Measurements from ENCODE around the gene CEP43. TPM values are rescaled to one million over a fixed set of nuclear protein-coding genes. Genes with fewer than 3 reads are reported as not detected.

CEP43 gene
- total and polyA plus RNA-seq, 2 of the 8 experiments (the other 6 are each of a cell fraction or from before 2014, with no cell fraction given) = 12.0 to 31.2 TPM

GRCh38 chr6:167020206-167020605 lies 21.0 kb downstream of the CEP43 start:
- Histone ChIP-seq H3K4ac (replicated peaks; ENCODE audit: insufficient read length, low read depth, low read length) (no peak overlapping the region), H3K9ac (replicated peaks in 1 of 4; ENCODE audit: extremely low read depth in 1 of 4, low read depth in 3 of 4, low read length in 3 of 4) (no peak overlapping the region), H4K20me1 (replicated peaks in 1 of 2; ENCODE audit: control insufficient read depth in 1 of 2, insufficient read depth in 2 of 2, low read length in 2 of 2) (peaks cover 2 to 6% of the 10 kb centered on the region in 2 experiments), H3K18ac (ENCODE audit: extremely low read depth, low read length) (no peak overlapping the region), H3K79me2 (ENCODE audit: control insufficient read depth in 1 of 2, insufficient read depth in 2 of 2, low read length in 2 of 2) (no peaks in the 10 kb centered on the region), H2BK15ac (ENCODE audit: low read length) (no peak overlapping the region), H3K56ac (replicated peaks; ENCODE audit: insufficient read length, low read depth, low read length) (no peak overlapping the region), H3K9me3 (ENCODE audit: insufficient read depth in 2 of 2, low read depth in 1 of 2, low read length in 1 of 2) (no peaks in the 10 kb centered on the region), H3K27me3 (replicated peaks in 1 of 4; ENCODE audit: control insufficient read depth in 3 of 4, extremely low read depth in 1 of 4, insufficient read depth in 3 of 4, low read length in 3 of 4) (no peaks in the 10 kb centered on the region), H2AK5ac (ENCODE audit: low read depth, low read length) (no peak overlapping the region), H2BK20ac (ENCODE audit: low read length) (no peak overlapping the region), H3K4me2 (ENCODE audit: insufficient read depth in 1 of 2, low read depth in 2 of 2, low read length in 2 of 2) (no peak overlapping the region), H3K27ac (ENCODE audit: low read depth, low read length) (no peak overlapping the region), H3K14ac (ENCODE audit: insufficient read length) (no peak overlapping the region), H3K4me3 (ENCODE audit: extremely low read depth in 1 of 4, insufficient read depth in 2 of 4, low read depth in 3 of 4, low read length in 4 of 4) (no peak overlapping the region), H4K5ac (ENCODE audit: insufficient read length, low read depth, low read length) (no peak overlapping the region), H2BK120ac (replicated peaks; ENCODE audit: low read depth, low read length) (no peak overlapping the region), H3K79me1 (ENCODE audit: low read depth, low read length) (no peaks in the 10 kb centered on the region), H2BK12ac (ENCODE audit: low read depth, low read length) (no peak overlapping the region), H4K8ac (ENCODE audit: extremely low read depth, insufficient read depth, low read length) (no peak overlapping the region; the same call in 1 of the 2 replicates), H3K36me3 (ENCODE audit: control insufficient read depth in 2 of 4, insufficient read depth in 4 of 4, low read length in 3 of 4) (peaks cover 2 to 30% (median 18%) of the 10 kb centered on the region in 4 experiments; a peak in 7 of 8 replicates), H3K23me2 (ENCODE audit: low read depth, low read length) (no peaks in the 10 kb centered on the region), H2BK5ac (ENCODE audit: low read depth, low read length) (no peak overlapping the region), H3K23ac (ENCODE audit: insufficient read length) (no peak overlapping the region), H2AFZ (ENCODE audit: low read length) (no peak overlapping the region), H3K4me1 (replicated peaks in 1 of 4; ENCODE audit: control insufficient read depth in 3 of 4, insufficient read depth in 4 of 4, low read length in 3 of 4) (no peaks in the 10 kb centered on the region), H4K91ac (replicated peaks; ENCODE audit: insufficient read length, low read length) (no peak overlapping the region)
- CTCF ChIA-PET (ENCODE audit: partially characterized antibody) = interaction anchor here (1.7 kb wide), 1 partner anchor 245 kb away, joined by 6 read pairs; no protein-coding TSS in a partner anchor
- no peak for FAIRE-seq
- DNase-seq (ENCODE audit: low read depth in 1 of 2, low spot score in 2 of 2) = no peak
- POLR2A ChIA-PET (ENCODE audit: partially characterized antibody) = interaction anchor here (0.8 kb wide), 1 partner anchor 21 kb away, joined by 3 read pairs; the partner anchor contains the start of gene CEP43
- TF ChIP-seq TCF12 (IDR thresholded peaks at IDR 0.05; ENCODE audit: low read depth, low read length) (no peak), SP2 (IDR thresholded peaks at IDR 0.05; ENCODE audit: low read length) (no peak)
- TF ChIP-seq, protein P1, sequence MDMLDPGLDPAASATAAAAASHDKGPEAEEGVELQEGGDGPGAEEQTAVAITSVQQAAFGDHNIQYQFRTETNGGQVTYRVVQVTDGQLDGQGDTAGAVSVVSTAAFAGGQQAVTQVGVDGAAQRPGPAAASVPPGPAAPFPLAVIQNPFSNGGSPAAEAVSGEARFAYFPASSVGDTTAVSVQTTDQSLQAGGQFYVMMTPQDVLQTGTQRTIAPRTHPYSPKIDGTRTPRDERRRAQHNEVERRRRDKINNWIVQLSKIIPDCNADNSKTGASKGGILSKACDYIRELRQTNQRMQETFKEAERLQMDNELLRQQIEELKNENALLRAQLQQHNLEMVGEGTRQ (IDR thresholded peaks at IDR 0.05; ENCODE audit: low read length) = no peak
- WGBS, 2 experiments (ENCODE audit: extremely low coverage in 1 of 2, insufficient coverage in 1 of 2, insufficient read length in 1 of 2, insufficient replicate concordance in 2 of 2, low coverage in 1 of 2, low lambda C conversion rate in 2 of 2, missing lambda C conversion rate in 1 of 2) = 94% methylated on average over 3 of the region's 3 CpGs; no CpG with 5 or more reads in 1 of the 2 experiments
